ENCODE results near the gene TFB1M. TPM values are rescaled to one million over a fixed set of nuclear protein-coding genes. Genes with fewer than 3 reads are reported as not detected.
"Not testable (repeated sequence)": the region's sequence is repeated elsewhere in the genome, so short reads cannot be mapped to it uniquely, and the experiment has no call there.

The TFB1M gene
- polyA plus RNA-seq, 2 of the 4 experiments (the other 2 are of a cell fraction): 9.8 to 19.5 TPM

DNA sequence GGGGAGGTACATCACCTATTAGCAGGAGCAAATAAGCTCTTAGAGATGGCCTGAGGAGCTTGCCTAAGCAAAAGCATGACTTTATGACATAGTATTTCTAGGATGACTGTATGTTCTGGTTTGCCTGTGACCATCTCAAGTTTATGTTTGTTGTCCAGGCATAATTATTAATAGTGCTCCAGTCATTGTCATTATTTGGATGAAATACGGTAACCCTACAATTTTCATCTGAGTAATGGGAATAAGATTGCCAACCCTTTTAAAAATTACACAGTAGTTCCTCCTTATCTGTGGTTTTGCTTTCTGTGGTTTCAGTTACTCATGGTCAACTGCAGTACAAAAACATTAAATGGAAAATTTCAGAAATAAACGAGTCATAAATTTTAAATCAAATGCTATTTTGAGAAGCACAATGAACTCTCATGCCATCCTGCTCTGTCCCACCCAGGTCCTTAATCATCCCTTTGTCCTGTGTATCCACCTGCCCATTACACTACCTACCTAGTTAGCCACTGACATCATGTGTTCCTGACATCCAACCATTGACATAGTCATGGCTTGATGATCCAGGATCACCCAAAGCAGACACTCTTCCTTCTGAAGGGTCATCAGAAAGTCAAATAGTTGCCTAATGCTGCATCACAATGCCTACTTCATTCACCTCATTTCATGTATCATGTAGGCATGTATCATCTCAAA, 27.0 kb upstream of the TFB1M start:
- ATAC-seq: no peak

DNA sequence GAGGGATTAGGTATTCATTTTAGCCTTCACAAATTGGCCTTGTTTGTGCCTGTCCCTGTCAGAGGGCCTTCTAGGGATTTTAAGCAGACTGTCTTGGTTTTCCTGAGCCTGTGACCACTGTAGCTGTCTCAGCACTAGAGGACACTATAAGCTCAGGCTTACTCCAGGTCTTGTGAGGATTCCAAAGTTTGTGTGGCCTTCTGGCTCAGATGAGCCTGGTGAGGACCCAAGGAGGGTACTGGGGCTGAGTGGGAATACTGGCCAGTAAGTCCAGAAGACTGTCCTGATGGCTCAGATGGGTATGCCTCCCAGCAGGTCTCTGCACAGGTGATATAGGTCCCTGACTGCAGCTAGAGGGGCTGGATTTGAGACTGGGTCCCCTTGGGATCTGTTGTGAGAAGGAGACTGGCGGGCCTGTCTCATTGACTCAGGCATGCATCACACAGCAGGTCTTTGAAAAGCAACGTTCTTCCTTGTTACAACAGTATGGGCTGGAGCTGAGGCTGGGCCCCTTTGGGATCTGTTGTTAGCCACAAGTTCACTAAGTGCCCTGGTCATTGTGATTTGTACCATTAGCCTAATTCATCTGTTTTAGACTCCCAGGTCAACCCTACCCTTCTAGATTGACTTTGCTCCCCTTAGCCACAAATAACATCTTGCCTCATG, 26.3 kb upstream of the TFB1M start:
- no peak for FAIRE-seq
- no peaks in the 10 kb centered on the region for H3K4me1 ChIP-seq
- 44% methylated on average over 1 of the region's 2 CpGs for WGBS (ENCODE audit: missing lambda C conversion rate)
- peak in 1 of 2 experiments; percentile 23; a peak in 1 of 6 replicates for ATAC-seq
- H3K4me3 ChIP-seq: no peak overlapping the region
- DNase-seq (ENCODE audit: low read depth in 1 of 2, low spot score in 1 of 2): peak in 1 of 2 experiments; percentile 22
- H3K4me2 ChIP-seq: no peak overlapping the region
- CTCF ChIA-PET: interaction anchor here (0.9 kb wide), 1 partner anchor 154 kb away, joined by 4 read pairs; no protein-coding TSS in a partner anchor
- H3K27ac ChIP-seq: no peak overlapping the region
- TF ChIP-seq ZFP36 (IDR thresholded peaks at IDR 0.05; ENCODE audit: borderline replicate concordance, partially characterized antibody) (no peak), RAD21 (conservative IDR thresholded peaks at IDR 0.05 in 1 of 2, IDR thresholded peaks at IDR 0.05 in 1 of 2) (peak in 1 of 2 experiments; percentile 43; a peak in 1 of 5 replicates)
- POLR2A ChIA-PET: no interaction called here
- peaks cover 10% of the 10 kb centered on the region; the same call in 1 of the 3 replicates for H3K9me3 ChIP-seq

More for the DNA sequence above, 27.0 kb upstream of the TFB1M start:
- 53% methylated on average over 2 of the region's 2 CpGs for WGBS (ENCODE audit: missing lambda C conversion rate)
- POLR2A ChIA-PET: no interaction called here
- peaks cover 11% of the 10 kb centered on the region; the same call in 1 of the 3 replicates for H3K9me3 ChIP-seq
- H3K4me2 ChIP-seq: no peak overlapping the region
- CTCF ChIA-PET: no interaction called here
- no peaks in the 10 kb centered on the region for H3K4me1 ChIP-seq
- H3K4me3 ChIP-seq: no peak overlapping the region
- H3K27ac ChIP-seq: no peak overlapping the region
- DNase-seq (ENCODE audit: low read depth in 1 of 2, low spot score in 1 of 2): no peak
- TF ChIP-seq POLR2AphosphoS2 (conservative IDR thresholded peaks at IDR 0.05; ENCODE audit: low read length): no peak
- TF ChIP-seq CHD4 (IDR thresholded peaks at IDR 0.05; ENCODE audit: borderline replicate concordance): no peak
- no peak for TF ChIP-seq RAD21 (conservative IDR thresholded peaks at IDR 0.05 in 1 of 2, IDR thresholded peaks at IDR 0.05 in 1 of 2)
- no peak for TF ChIP-seq SREBF2 (IDR thresholded peaks at IDR 0.05)
- TF ChIP-seq FOXS1 (CRISPR knock-in tag; IDR thresholded peaks at IDR 0.05): no peak
- no peak for TF ChIP-seq EHF (CRISPR knock-in tag; IDR thresholded peaks at IDR 0.05)
- no peak for TF ChIP-seq ZSCAN20 (CRISPR knock-in tag; IDR thresholded peaks at IDR 0.05)
- TF ChIP-seq NPAS2 (CRISPR knock-in tag; IDR thresholded peaks at IDR 0.05; ENCODE audit: borderline replicate concordance): no peak
- TF ChIP-seq, protein P1, sequence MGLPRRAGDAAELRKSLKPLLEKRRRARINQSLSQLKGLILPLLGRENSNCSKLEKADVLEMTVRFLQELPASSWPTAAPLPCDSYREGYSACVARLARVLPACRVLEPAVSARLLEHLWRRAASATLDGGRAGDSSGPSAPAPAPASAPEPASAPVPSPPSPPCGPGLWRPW (IDR thresholded peaks at IDR 0.05): no peak
- no peak for TF ChIP-seq NR3C1 (IDR thresholded peaks at IDR 0.05)
- no peak for TF ChIP-seq TFCP2L1 (CRISPR knock-in tag; IDR thresholded peaks at IDR 0.05)
- no peak for FAIRE-seq

DNA sequence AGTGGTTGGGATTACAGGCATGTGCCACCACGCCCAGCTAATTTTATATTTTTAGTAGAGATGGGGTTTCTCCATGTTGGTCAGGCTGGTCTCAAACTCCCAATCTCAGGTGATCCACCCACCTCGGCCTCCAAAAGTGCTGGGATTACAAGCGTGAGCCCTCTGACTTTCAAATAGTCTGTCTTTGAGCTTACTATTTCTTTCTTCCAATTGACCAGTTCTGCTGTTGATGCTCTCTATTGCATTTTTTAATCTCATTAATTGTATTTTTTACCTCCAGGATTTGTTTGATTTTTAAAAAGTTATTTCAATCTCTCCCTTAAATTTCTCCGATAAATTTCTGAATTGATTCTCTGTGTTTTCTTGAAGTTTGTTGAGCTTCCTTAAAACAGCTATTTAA, 25.6 kb upstream of the TFB1M start:
- ATAC-seq; H3K4me1 ChIP-seq; H3K27ac ChIP-seq; H3K4me2 ChIP-seq; H3K9me3 ChIP-seq; POLR2A ChIA-PET; H3K4me3 ChIP-seq; DNase-seq (ENCODE audit: low read depth in 1 of 2, low spot score in 1 of 2); FAIRE-seq: not testable (repeated sequence)
- 78% methylated on average over 4 of the region's 4 CpGs for WGBS (ENCODE audit: missing lambda C conversion rate)
- CTCF ChIA-PET: interaction anchor here (0.9 kb wide), 1 partner anchor 155 kb away, joined by 4 read pairs; no protein-coding TSS in a partner anchor

DNA sequence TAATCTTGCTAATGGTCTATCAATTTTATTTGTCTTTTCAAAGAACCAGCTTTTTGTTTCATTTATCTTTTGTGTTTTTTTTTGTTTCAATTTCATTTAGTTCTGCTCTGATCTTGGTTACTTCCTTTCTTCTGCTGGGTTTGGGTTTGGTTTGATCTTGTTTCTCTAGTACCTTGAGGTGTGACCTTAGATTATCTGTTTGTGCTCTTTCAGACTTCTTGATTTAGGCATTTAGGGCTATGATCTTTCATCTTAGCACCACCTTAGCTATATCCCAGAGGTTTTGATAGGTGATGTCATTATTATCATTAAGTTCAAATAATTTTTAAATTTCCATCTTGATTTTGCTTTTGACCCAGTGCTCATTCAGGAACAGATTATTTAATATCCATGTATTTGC, 24.0 kb upstream of the TFB1M start:
- H3K4me1 ChIP-seq; H3K27ac ChIP-seq; H3K4me2 ChIP-seq; H3K9me3 ChIP-seq; FAIRE-seq; ATAC-seq; DNase-seq (ENCODE audit: low read depth in 1 of 2, low spot score in 1 of 2); H3K4me3 ChIP-seq; POLR2A ChIA-PET: not testable (repeated sequence)
- CTCF ChIA-PET: interaction anchor here (0.6 to 1.2 kb wide), 2 partner anchors 11 to 128 kb away, joined by 3 read pairs; no protein-coding TSS in a partner anchor

DNA sequence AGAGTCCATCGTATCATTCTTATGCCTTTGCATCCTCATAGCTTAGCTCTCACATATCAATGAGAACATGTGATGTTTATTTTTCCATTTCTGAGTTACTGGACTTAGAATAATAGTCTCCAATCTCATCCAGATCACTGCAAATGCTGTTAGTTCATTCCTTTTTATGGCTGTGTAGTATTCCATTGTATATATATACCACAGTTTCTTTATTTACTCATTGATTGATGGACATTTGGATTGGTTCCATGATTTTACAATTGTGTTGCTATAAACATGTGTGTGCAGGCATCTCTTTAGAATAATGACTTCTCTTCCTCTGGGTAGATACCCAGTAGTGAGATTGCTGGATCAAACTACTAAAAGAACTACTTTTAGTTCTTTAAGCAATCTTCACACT, 21.0 kb upstream of the TFB1M start:
- POLR2A ChIA-PET: no interaction called here
- H3K4me2 ChIP-seq: no peak overlapping the region
- WGBS (ENCODE audit: missing lambda C conversion rate): 80% methylated on average over 1 of the region's 1 CpG
- no peaks in the 10 kb centered on the region for H3K4me1 ChIP-seq
- no peak overlapping the region for H3K27ac ChIP-seq
- DNase-seq (ENCODE audit: low read depth in 1 of 2, low spot score in 1 of 2) (no peak), FAIRE-seq (no peak), ATAC-seq (no peak)
- H3K9me3 ChIP-seq: peaks cover 6% of the 10 kb centered on the region; the same call in 1 of the 3 replicates
- no peak overlapping the region for H3K4me3 ChIP-seq
- CTCF ChIA-PET: no interaction called here
- TF ChIP-seq HOXB5 (CRISPR knock-in tag; IDR thresholded peaks at IDR 0.05) (no peak), RNF2 (IDR thresholded peaks at IDR 0.05; ENCODE audit: borderline replicate concordance, low read depth) (no peak), ESRRA (IDR thresholded peaks at IDR 0.05; ENCODE audit: borderline replicate concordance, low read length) (no peak), RARB (CRISPR knock-in tag; IDR thresholded peaks at IDR 0.05) (no peak), HEYL (CRISPR knock-in tag; IDR thresholded peaks at IDR 0.05) (no peak), KDM1A (IDR thresholded peaks at IDR 0.05; ENCODE audit: low read depth) (no peak), CEBPB (IDR thresholded peaks at IDR 0.05) (no peak), MAZ (IDR thresholded peaks at IDR 0.05; ENCODE audit: borderline replicate concordance, low read depth, low read length) (no peak), POLR2A (IDR thresholded peaks at IDR 0.05; ENCODE audit: low read length) (no peak)
- TF ChIP-seq, protein P2, sequence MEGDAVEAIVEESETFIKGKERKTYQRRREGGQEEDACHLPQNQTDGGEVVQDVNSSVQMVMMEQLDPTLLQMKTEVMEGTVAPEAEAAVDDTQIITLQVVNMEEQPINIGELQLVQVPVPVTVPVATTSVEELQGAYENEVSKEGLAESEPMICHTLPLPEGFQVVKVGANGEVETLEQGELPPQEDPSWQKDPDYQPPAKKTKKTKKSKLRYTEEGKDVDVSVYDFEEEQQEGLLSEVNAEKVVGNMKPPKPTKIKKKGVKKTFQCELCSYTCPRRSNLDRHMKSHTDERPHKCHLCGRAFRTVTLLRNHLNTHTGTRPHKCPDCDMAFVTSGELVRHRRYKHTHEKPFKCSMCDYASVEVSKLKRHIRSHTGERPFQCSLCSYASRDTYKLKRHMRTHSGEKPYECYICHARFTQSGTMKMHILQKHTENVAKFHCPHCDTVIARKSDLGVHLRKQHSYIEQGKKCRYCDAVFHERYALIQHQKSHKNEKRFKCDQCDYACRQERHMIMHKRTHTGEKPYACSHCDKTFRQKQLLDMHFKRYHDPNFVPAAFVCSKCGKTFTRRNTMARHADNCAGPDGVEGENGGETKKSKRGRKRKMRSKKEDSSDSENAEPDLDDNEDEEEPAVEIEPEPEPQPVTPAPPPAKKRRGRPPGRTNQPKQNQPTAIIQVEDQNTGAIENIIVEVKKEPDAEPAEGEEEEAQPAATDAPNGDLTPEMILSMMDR (IDR thresholded peaks at IDR 0.05): no peak
- TF ChIP-seq, protein P3, sequence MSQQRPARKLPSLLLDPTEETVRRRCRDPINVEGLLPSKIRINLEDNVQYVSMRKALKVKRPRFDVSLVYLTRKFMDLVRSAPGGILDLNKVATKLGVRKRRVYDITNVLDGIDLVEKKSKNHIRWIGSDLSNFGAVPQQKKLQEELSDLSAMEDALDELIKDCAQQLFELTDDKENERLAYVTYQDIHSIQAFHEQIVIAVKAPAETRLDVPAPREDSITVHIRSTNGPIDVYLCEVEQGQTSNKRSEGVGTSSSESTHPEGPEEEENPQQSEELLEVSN (IDR thresholded peaks at IDR 0.05; ENCODE audit: borderline replicate concordance, low read depth): no peak
- TF ChIP-seq, protein P4, sequence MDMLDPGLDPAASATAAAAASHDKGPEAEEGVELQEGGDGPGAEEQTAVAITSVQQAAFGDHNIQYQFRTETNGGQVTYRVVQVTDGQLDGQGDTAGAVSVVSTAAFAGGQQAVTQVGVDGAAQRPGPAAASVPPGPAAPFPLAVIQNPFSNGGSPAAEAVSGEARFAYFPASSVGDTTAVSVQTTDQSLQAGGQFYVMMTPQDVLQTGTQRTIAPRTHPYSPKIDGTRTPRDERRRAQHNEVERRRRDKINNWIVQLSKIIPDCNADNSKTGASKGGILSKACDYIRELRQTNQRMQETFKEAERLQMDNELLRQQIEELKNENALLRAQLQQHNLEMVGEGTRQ (IDR thresholded peaks at IDR 0.05): no peak

All from A549 (cell line).